Upper lobe of right lung (tissue), 1 donor: ENCODE data around the gene IKZF4. TPM values are rescaled to one million over a fixed set of nuclear protein-coding genes. Genes with fewer than 3 reads are reported as not detected.
"Not testable (repeated sequence)": the region's sequence is repeated elsewhere in the genome, so short reads cannot be mapped to it uniquely, and the experiment has no call there.

ENCODE experiments used
- ATAC-seq: fragments of 200-7000 bp; cut with Tn5 transposase; one replicate; pipeline ENCODE4 v1.9.1; 2020; ENCODE audit warnings: mild to moderate bottlenecking, moderate library complexity
- DNase-seq: peaks from one replicate; pipeline ENCODE4 v3.0.0-alpha.2; 2020
- H3K27ac ChIP-seq: fragments of 200-600 bp; one replicate; pipeline ENCODE4 v1.8.0; 2022
- H3K27me3 ChIP-seq: fragments of 200-600 bp; one replicate; pipeline ENCODE4 v1.8.0; 2022; ENCODE audit warnings: mild to moderate bottlenecking
- H3K36me3 ChIP-seq: fragments of 200-600 bp; one replicate; pipeline ENCODE4 v1.8.0; 2022
- H3K4me1 ChIP-seq: fragments of 200-600 bp; one replicate; pipeline ENCODE4 v1.8.0; 2022
- H3K4me3 ChIP-seq: fragments of 200-600 bp; one replicate; pipeline ENCODE4 v1.8.0; 2022; ENCODE audit warnings: mild to moderate bottlenecking
- H3K9me3 ChIP-seq: fragments of 200-600 bp; one replicate; pipeline ENCODE4 v1.8.0; 2022
- intact Hi-C: fragments of 100-400 bp; cut with DNase I; formaldehyde crosslinking; loops from one replicate; pipeline ENCODE4 v1.11.0; 2022
- total RNA-seq: library from RNA; stranded (reverse); fragmentation: NEBNext Ultra II Directional; extraction: Animal tissue kit (Norgen Biotek cat#: 25700); gene quantifications from one replicate; pipeline ENCODE4 v1.2.1, GENCODE V29; 2021
- TF ChIP-seq, protein P1 (sequence below): fragments of 200-600 bp; IDR thresholded peaks from one replicate; pipeline ENCODE4 v1.8.0; 2022; ENCODE audit warnings: antibody characterized with exemption
- donor health status: DM: no; HTN: yes; CAD: no; lungs with severe emphysema.

IKZF4 gene
- total RNA-seq, 1 donor from 2014 or later: 10.5 TPM

DNA sequence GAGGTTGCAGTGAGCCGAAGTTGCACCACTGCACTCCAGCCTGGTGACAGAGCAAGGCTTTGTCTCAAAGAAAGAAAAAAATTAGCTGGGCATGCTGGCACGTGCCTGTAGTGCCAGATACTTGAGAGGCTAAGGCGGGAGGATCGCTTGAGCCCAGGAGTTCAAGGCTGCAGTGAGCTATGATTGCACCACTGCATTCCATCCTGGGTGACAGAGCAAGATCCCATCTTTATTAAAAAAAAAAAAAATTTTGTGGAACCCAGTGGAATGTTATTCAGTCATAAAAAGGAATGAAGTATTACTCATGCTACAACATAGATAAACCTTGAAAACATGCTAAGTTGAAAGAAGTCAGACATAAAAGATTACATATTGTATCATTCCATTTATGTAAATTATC, 50.8 kb downstream of the IKZF4 start:
- ATAC-seq: no peak
- H3K4me3 ChIP-seq: no peak overlapping the region

DNA sequence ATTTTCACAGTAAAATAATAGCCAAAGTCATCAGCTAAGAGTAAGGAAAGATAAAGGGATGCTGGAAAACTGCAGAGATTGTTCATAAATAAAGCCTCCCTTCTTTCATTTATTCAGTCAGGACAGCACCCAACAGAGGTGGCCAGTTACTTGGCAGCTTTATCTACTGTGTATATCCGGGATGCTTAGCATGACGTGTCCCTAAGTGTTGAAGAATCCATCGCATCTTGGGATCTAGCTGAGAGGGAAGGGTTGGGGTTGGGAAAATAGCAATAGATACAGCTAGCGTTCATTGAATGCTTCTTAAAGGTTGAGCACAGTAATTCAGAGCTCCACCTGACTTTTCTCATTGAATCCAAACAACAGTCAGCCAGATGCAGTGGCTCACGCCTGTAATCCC, 53.6 kb downstream of the IKZF4 start:
- Histone ChIP-seq H3K36me3 (no peaks in the 10 kb centered on the region), H3K9me3 (no peaks in the 10 kb centered on the region), H3K27ac (no peak overlapping the region), H3K4me1 (no peaks in the 10 kb centered on the region), H3K27me3 (no peaks in the 10 kb centered on the region), H3K4me3 (no peak overlapping the region)
- TF ChIP-seq, protein P1, sequence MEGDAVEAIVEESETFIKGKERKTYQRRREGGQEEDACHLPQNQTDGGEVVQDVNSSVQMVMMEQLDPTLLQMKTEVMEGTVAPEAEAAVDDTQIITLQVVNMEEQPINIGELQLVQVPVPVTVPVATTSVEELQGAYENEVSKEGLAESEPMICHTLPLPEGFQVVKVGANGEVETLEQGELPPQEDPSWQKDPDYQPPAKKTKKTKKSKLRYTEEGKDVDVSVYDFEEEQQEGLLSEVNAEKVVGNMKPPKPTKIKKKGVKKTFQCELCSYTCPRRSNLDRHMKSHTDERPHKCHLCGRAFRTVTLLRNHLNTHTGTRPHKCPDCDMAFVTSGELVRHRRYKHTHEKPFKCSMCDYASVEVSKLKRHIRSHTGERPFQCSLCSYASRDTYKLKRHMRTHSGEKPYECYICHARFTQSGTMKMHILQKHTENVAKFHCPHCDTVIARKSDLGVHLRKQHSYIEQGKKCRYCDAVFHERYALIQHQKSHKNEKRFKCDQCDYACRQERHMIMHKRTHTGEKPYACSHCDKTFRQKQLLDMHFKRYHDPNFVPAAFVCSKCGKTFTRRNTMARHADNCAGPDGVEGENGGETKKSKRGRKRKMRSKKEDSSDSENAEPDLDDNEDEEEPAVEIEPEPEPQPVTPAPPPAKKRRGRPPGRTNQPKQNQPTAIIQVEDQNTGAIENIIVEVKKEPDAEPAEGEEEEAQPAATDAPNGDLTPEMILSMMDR: no peak
- DNase-seq: no peak
- ATAC-seq: no peak
- intact Hi-C loops: no loop called here

More for the DNA sequence above, 50.8 kb downstream of the IKZF4 start:
- no peaks in the 10 kb centered on the region for H3K36me3 ChIP-seq
- TF ChIP-seq, protein P1: no peak
- no peak overlapping the region for H3K27ac ChIP-seq
- DNase-seq: no peak
- intact Hi-C loops: no loop called here
- H3K4me1 ChIP-seq: no peaks in the 10 kb centered on the region
- no peaks in the 10 kb centered on the region for H3K9me3 ChIP-seq
- H3K27me3 ChIP-seq: no peaks in the 10 kb centered on the region

DNA sequence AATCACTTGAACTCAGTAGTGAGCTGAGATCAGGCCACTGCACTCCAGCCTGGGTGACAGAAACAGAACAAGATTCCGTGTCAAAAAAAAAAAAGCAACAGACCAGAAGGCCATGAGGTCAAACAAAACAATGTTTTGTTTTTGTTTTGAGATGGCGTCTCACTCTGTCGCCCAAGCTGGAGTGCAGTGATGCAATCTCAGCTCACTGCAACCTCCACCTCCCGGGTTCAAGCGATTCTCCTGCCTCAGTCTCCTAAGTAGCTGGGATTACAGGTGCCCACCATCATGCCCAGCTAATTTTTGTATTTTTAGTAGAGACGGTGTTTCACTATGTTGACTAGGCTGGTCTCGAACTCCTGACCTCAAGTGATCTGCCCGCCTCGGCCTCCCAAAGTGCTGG, 57.1 kb downstream of the IKZF4 start:
- H3K36me3 ChIP-seq, ATAC-seq, H3K4me3 ChIP-seq, H3K4me1 ChIP-seq, DNase-seq, intact Hi-C loops, H3K9me3 ChIP-seq, H3K27ac ChIP-seq: not testable (repeated sequence)
- H3K27me3 ChIP-seq: peaks cover 12% of the 10 kb centered on the region

DNA sequence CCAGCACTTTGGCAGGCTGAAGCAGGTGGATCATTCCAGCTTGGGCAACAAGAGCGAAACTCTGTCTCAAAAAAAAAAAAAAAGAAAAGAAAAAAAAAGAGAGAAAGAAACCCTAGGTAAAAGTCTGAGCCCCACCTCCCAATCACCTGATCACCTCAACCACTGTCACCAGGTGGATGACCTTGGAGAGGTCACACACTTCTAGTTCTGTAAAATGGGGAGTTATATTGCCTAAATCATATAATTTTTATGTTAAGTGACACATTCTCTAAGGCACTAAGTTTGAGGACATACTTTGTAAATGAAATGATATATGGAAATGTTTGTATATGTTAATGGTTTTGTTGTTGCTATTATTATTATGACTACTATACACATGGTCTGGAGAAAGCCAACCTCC, 57.6 kb downstream of the IKZF4 start:
- Histone ChIP-seq H3K4me3 (no peak overlapping the region), H3K9me3 (no peaks in the 10 kb centered on the region), H3K36me3 (no peaks in the 10 kb centered on the region), H3K4me1 (peaks cover 5% of the 10 kb centered on the region), H3K27ac (peak overlapping the region; percentile 74), H3K27me3 (peaks cover 12% of the 10 kb centered on the region)
- DNase-seq (no peak), ATAC-seq (no peak)
- intact Hi-C loops: no loop called here
- TF ChIP-seq, protein P1: no peak

DNA sequence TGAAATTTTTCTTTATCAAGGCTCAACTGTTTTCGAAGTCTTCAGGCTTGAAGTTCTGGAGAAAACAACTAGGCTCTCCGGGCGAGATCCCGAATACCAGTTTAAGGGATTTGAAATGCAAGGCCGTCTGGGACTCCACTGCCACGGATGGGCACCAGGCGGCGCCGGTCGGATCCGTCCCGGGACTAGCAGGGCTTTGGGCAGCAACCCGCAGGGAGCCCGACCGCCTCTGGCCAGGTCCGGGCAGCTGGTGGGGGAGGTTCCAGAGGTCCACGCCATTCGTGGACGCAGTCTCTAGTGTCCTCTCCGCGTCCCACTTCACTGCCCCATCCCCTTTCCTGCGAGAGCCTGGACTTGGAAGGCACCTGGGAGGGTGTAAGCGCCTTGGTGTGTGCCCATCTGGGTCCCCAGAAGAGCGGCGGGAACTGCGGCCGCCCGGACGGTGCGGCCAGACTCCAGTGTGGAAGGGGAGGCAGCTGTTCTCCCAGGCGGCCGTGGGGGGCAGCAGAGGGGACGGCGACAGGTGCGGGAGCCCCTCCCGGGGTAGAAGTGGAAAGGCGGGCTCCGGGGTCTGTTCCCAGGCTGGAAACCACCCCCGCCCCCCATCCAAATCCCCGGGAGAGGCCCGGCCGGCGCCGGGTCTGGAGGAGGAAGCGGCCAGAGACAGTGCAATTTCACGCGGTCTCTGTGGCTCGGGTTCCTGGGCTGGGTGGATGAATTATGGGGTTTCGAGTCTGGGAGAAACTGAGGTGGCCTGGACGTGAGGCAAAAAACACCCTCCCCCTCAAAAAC, 58.3 kb downstream of the IKZF4 start:
- Histone ChIP-seq H3K27me3 (peaks cover 12% of the 10 kb centered on the region), H3K27ac (peak overlapping the region; percentile 74), H3K9me3 (no peaks in the 10 kb centered on the region), H3K4me1 (peaks cover 5% of the 10 kb centered on the region), H3K4me3 (peak overlapping the region; percentile 59), H3K36me3 (no peaks in the 10 kb centered on the region)
- peak; percentile 97 for DNase-seq
- ATAC-seq: peak; percentile 89
- intact Hi-C loops: no loop called here
- TF ChIP-seq, protein P1: peak; percentile 78

DNA sequence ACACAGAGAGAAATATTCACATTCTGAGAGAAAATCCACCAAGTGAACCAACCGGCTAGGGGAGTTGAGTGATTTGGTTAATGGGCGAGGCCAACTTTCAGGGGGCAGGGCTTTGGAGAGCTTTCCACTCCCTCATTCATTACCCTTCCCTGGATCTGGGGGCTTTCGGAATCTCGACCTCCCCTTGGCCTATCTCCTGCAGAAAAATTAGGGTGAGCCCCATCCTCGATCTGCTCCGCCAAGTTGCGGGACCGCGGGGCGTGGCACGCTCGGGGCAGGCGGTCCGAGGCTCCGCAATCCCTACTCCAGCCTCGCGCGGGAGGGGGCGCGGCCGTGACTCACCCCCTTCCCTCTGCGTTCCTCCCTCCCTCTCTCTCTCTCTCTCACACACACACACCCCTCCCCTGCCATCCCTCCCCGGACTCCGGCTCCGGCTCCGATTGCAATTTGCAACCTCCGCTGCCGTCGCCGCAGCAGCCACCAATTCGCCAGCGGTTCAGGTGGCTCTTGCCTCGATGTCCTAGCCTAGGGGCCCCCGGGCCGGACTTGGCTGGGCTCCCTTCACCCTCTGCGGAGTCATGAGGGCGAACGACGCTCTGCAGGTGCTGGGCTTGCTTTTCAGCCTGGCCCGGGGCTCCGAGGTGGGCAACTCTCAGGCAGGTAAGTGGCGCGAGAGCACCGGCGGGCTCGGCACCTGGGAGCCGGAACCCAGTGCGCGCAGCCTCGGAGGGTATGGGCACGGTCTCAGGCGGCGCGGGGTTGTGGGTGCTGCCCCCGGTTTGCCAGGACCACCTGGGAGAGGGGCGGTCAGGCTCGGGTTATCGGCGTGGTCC, 59.1 kb downstream of the IKZF4 start, which contains the start of gene ERBB3:
TSS of gene ERBB3 (plus strand) at position 443 of the 833 bp plus-strand sequence. CDS start at position 579, 136 bp downstream.
- no peaks in the 10 kb centered on the region for H3K36me3 ChIP-seq
- TF ChIP-seq, protein P1: no peak
- intact Hi-C loops: no loop called here
- H3K4me3 ChIP-seq: peak within 1 kb of the TSS; percentile 59
- H3K4me1 ChIP-seq: peaks cover 5% of the 10 kb centered on the region
- peaks cover 12% of the 10 kb centered on the region for H3K27me3 ChIP-seq
- peak within 1 kb of the TSS; percentile 74 for H3K27ac ChIP-seq
- ATAC-seq (peak; percentile 90), DNase-seq (peak; percentile 94)
- H3K9me3 ChIP-seq: no peaks in the 10 kb centered on the region
